DMS53 treated with DMSO at 0.1 percent for 48 hours (cell line): ENCODE measurements around the gene CYB5R2.

Source experiments
- DNase-seq: peaks from one replicate; lab custom pipeline; 2025; ENCODE audit not compliant: unreplicated experiment; lab: John Stamatoyannopoulos, UW

CYB5R2 gene

GRCh38 chr11:7672960-7673723 is at the start of gene CYB5R2:
Gene CYB5R2, minus strand, starts transcription at chr11:7673500. Its CDS starts 675 bp downstream, at chr11:7672825.
- DNase-seq = peak; percentile 41

- no peak for DNase-seq
Observed at GRCh38 chr11:7714786-7715185, 41.5 kb upstream of the CYB5R2 start.

- no peak for DNase-seq
Observed at GRCh38 chr11:7706377-7706776, 33.1 kb upstream of the CYB5R2 start, which contains the start of gene OVCH2. Gene OVCH2, minus strand, starts transcription at chr11:7706477. Its CDS starts 83 bp downstream, at chr11:7706394.

- no peak for DNase-seq
Observed at GRCh38 chr11:7703740-7704139, 30.4 kb upstream of the CYB5R2 start.

- no peak for DNase-seq
Observed at GRCh38 chr11:7696424-7696823, 23.1 kb upstream of the CYB5R2 start.

- DNase-seq = no peak
Observed at GRCh38 chr11:7694235-7694634, 20.9 kb upstream of the CYB5R2 start.

GRCh38 chr11:7692426-7692825 is 19.1 kb upstream of the CYB5R2 start:
- DNase-seq = no peak

GRCh38 chr11:7691759-7692350 is 18.6 kb upstream of the CYB5R2 start:
- DNase-seq = no peak

- DNase-seq = no peak
Observed at GRCh38 chr11:7690648-7691047, 17.3 kb upstream of the CYB5R2 start.

- no peak for DNase-seq
Observed at GRCh38 chr11:7689239-7689638, 15.9 kb upstream of the CYB5R2 start.

GRCh38 chr11:7688238-7688826 is 15.0 kb upstream of the CYB5R2 start:
- peak; percentile 21 for DNase-seq

- no peak for DNase-seq
Observed at GRCh38 chr11:7687386-7687785, 14.1 kb upstream of the CYB5R2 start.

GRCh38 chr11:7686761-7687160 is 13.5 kb upstream of the CYB5R2 start:
- no peak for DNase-seq

GRCh38 chr11:7683571-7683970 is 10.3 kb upstream of the CYB5R2 start:
- no peak for DNase-seq

GRCh38 chr11:7677796-7678201 is 4.5 kb upstream of the CYB5R2 start:
- DNase-seq = no peak

- DNase-seq = no peak
Observed at GRCh38 chr11:7677071-7677470, 3.8 kb upstream of the CYB5R2 start.

GRCh38 chr11:7675631-7676030 is 2.3 kb upstream of the CYB5R2 start:
- no peak for DNase-seq

- peak; percentile 11 for DNase-seq
Observed at GRCh38 chr11:7673724-7674434, 579 bp upstream of the CYB5R2 start.

- no peak for DNase-seq
Observed at GRCh38 chr11:7672276-7672959, 882 bp downstream of the CYB5R2 start.

GRCh38 chr11:7671347-7672215 is 1.7 kb downstream of the CYB5R2 start:
- no peak for DNase-seq
